Testis (tissue), 2 donors: ENCODE results near the gene NEK5.

Source experiments
- CTCF ChIP-seq, 3 experiments: fragments of 450-650 bp in 2 of 3; fragments of 200-600 bp in 1 of 3; sonication (generic) in 1 of 3; IDR thresholded peaks; one replicate each; pipeline ENCODE4 v1.5.1; 2016 to 2019; ENCODE audit warnings: antibody characterized with exemption in 3 of 3, mild to moderate bottlenecking in 2 of 3, moderate library complexity in 1 of 3
- POLR2A ChIP-seq: fragments of 450-650 bp; IDR thresholded peaks from one replicate; pipeline ENCODE4 v1.6.1; 2017; ENCODE audit warnings: antibody characterized with exemption, mild to moderate bottlenecking, moderate library complexity

GRCh38 chr13:52091473-52091872 lies 37.4 kb downstream of the NEK5 start:
- TF ChIP-seq CTCF (IDR thresholded peaks at IDR 0.05): no peak
- no peak for TF ChIP-seq POLR2A
